ACC112 (cell line): Measurements from ENCODE around the gene GRID1.

Source experiments
- H2AFZ ChIP-seq: fragments of 200-600 bp; sonication (generic); one replicate; pipeline ENCODE4 v1.6.0; 2017; ENCODE audit warnings: antibody characterized with exemption, low read length; ENCODE audit not compliant: unreplicated experiment
- H3K27ac ChIP-seq: fragments of 200-600 bp; sonication (generic); 2 replicates; pipeline ENCODE4 v1.5.1; 2014; ENCODE audit warnings: low read depth, mild to moderate bottlenecking, antibody characterized with exemption, low read length, moderate library complexity
- H3K27me3 ChIP-seq: fragments of 200-600 bp; sonication (generic); 2 replicates; pipeline ENCODE4 v1.6.1; 2014; ENCODE audit warnings: mild to moderate bottlenecking, antibody characterized with exemption, low read length, moderate library complexity, mixed read lengths; ENCODE audit not compliant: insufficient read depth
- H3K36me3 ChIP-seq: fragments of 200-600 bp; sonication (generic); 2 replicates; pipeline ENCODE4 v1.6.1; 2016; ENCODE audit warnings: mild to moderate bottlenecking, antibody characterized with exemption, low read length, moderate library complexity, mixed read lengths; ENCODE audit not compliant: insufficient read depth
- H3K4me1 ChIP-seq: fragments of 200-600 bp; sonication (generic); one replicate; pipeline ENCODE4 v1.6.1; 2016; ENCODE audit warnings: low read length, mixed read lengths; ENCODE audit not compliant: insufficient read depth, unreplicated experiment, control insufficient read depth
- H3K4me3 ChIP-seq: fragments of 200-600 bp; sonication (generic); 2 replicates; pipeline ENCODE4 v1.5.1; 2014; ENCODE audit warnings: mild to moderate bottlenecking, low read depth, low read length
- H3K79me2 ChIP-seq: fragments of 200-600 bp; sonication (generic); one replicate; pipeline ENCODE4 v1.6.0; 2016; ENCODE audit warnings: low read length; ENCODE audit not compliant: control insufficient read depth, unreplicated experiment, insufficient read depth

The GRID1 gene

GRCh38 chr10:86337121-86337601, 29.4 kb downstream of the GRID1 start:
- no peaks in the 10 kb centered on the region for H3K79me2 ChIP-seq
- no peak overlapping the region for H2AFZ ChIP-seq
- H3K4me1 ChIP-seq = no peaks in the 10 kb centered on the region
- peaks cover 22% of the 10 kb centered on the region for H3K27me3 ChIP-seq
- H3K27ac ChIP-seq = no peak overlapping the region
- no peaks in the 10 kb centered on the region for H3K36me3 ChIP-seq
- no peak overlapping the region for H3K4me3 ChIP-seq

GRCh38 chr10:86336341-86336740, 30.3 kb downstream of the GRID1 start:
- Histone ChIP-seq H3K4me3 (no peak overlapping the region), H3K27ac (no peak overlapping the region), H3K4me1 (no peaks in the 10 kb centered on the region), H2AFZ (no peak overlapping the region), H3K27me3 (peaks cover 22% of the 10 kb centered on the region), H3K36me3 (no peaks in the 10 kb centered on the region), H3K79me2 (no peaks in the 10 kb centered on the region)

DNA sequence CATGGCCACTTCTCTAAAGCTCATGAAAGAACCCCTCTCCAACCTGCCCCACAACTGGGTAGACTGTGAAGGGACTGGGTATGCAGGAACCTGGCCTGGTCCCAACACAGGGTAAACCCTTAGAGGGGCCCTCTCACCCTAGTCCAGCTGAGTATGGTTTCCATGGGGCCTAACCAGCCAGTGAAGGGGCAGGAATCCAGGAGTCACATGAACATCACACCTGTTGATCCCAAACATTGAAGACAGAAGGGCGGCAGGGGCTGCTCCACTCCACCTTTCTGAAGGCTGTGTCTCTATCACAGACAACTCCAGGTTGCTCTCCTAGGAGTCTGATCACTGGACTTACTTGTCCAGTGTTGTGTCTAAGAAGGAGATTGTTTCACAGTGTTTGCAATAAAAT, 30.8 kb downstream of the GRID1 start:
- Histone ChIP-seq H3K27me3 (peaks cover 22% of the 10 kb centered on the region), H3K4me3 (no peak overlapping the region), H2AFZ (no peak overlapping the region), H3K36me3 (no peaks in the 10 kb centered on the region), H3K79me2 (no peaks in the 10 kb centered on the region), H3K4me1 (no peaks in the 10 kb centered on the region), H3K27ac (no peak overlapping the region)

GRCh38 chr10:86335257-86335656, 31.3 kb downstream of the GRID1 start:
- Histone ChIP-seq H3K27ac (no peak overlapping the region), H3K4me1 (no peaks in the 10 kb centered on the region), H2AFZ (no peak overlapping the region), H3K4me3 (no peak overlapping the region), H3K36me3 (no peaks in the 10 kb centered on the region), H3K27me3 (peaks cover 22% of the 10 kb centered on the region), H3K79me2 (no peaks in the 10 kb centered on the region)

DNA sequence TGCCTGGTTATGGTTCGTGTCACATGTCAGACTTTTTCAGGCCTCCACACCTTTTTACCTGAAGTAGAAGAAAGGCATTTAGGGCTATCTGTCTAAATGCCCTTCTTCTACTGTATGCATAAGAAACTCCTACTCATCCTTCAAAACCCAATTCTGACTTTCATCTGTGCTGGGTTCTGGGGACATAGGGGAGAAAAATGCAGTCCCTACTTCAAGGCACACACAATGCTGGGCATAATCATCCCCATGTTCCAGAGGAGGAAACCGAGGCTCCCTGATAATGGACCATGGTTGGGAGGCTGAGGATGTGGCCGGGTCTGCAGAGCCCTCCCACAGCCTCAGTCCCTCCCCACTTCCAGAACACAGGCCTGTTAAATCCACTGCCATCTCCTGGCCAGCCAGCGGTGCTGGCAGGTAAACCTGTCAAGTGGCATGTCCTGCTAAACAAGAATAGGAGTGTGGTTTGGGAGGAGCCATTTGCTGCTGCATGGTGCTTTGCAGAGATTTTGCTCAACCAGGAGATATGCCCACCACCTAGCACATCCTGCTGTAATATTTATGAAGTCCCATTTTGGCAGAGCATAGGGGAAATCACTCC, 32.0 kb downstream of the GRID1 start:
- Histone ChIP-seq H3K4me1 (no peaks in the 10 kb centered on the region), H3K36me3 (no peaks in the 10 kb centered on the region), H3K27me3 (peaks cover 22% of the 10 kb centered on the region), H2AFZ (no peak overlapping the region), H3K27ac (no peak overlapping the region), H3K79me2 (no peaks in the 10 kb centered on the region), H3K4me3 (no peak overlapping the region)

DNA sequence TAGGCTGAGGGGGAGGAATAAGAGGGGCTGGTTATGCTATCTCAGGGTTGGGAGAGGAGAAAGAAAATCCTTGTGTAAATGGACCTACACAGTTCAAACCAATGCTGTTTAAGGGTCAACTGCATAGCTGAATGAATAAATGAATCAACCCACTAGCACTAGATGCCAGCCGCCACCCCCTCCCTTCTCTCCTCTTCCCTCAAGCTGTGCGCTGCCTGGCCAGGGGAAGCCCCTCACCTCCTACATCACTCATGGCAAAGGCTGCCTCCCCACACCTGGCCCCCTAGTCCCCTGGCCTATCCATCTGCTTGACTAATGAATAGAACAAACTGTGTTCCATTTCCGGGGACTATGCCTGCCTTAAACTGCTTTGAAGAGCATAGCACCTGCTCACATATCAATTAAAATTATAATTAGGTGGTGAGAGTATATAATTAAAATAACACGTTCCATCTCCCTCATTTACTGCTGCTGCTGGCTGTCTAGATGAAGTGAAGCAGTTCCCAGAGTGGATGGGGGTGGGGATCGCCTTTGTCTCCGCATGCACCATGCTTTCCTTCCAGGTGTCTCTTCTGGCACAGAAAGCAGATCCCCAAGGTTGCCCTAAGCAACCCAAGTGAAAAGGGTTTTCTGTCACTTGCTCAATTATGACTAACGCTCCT, 32.6 kb downstream of the GRID1 start:
- no peak overlapping the region for H2AFZ ChIP-seq
- peaks cover 22% of the 10 kb centered on the region for H3K27me3 ChIP-seq
- H3K36me3 ChIP-seq = no peaks in the 10 kb centered on the region
- H3K27ac ChIP-seq = no peak overlapping the region
- no peak overlapping the region for H3K4me3 ChIP-seq
- H3K4me1 ChIP-seq = no peaks in the 10 kb centered on the region
- no peaks in the 10 kb centered on the region for H3K79me2 ChIP-seq

GRCh38 chr10:86331861-86332260, 34.7 kb downstream of the GRID1 start:
- Histone ChIP-seq H3K27me3 (peaks cover 22% of the 10 kb centered on the region), H2AFZ (no peak overlapping the region), H3K4me3 (no peak overlapping the region), H3K79me2 (no peaks in the 10 kb centered on the region), H3K4me1 (no peaks in the 10 kb centered on the region), H3K36me3 (no peaks in the 10 kb centered on the region), H3K27ac (no peak overlapping the region)

DNA sequence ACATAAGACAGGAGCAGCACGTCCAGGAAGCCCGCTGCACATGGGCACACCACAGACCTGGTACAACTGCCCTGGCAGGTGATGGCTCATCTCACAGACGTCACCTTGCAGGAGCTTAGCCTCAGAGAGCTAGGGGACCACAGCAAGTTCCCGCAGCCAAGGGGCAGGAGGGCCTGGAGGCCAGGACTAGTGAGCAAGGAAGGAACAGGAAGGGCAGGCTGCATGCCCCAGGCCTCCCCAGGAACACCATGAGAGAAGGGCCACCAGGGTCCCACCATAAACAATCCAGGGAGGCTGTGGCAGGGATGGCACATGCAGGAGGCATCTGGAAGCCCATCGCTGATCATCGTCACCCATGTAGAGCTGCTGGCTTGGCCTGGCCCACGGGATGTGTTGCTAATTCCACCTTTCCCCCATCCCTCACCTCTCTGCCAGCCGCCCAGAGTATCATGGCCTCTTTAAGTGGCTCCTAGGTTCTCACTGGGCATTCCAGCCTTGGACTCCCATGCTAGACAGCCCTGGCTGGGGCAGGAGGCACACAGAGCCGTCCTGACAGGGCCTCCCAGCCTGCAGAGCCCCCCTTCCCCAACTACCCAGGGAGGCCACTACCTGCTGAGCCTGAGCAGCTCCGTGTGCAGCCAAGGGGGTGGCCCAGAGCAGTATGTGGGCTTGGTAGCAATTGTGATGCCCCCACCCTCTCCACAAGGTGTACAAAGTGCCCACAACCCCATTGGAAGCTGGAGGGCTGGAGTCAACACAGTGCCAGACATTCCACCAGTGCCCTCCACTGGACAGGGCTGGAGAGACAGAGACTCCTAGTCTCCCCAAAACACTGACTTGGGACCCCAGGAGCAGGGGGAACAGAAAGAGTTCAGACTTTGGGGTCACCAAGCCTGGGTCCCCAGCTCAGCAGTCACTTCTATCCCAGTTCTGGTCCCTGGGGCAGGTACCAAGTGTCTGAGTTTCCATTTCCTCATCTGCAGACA, 35.5 kb downstream of the GRID1 start:
- H2AFZ ChIP-seq = no peak overlapping the region
- H3K4me1 ChIP-seq = no peaks in the 10 kb centered on the region
- H3K36me3 ChIP-seq = no peaks in the 10 kb centered on the region
- no peak overlapping the region for H3K27ac ChIP-seq
- no peaks in the 10 kb centered on the region for H3K79me2 ChIP-seq
- peaks cover 22% of the 10 kb centered on the region for H3K27me3 ChIP-seq
- no peak overlapping the region for H3K4me3 ChIP-seq

DNA sequence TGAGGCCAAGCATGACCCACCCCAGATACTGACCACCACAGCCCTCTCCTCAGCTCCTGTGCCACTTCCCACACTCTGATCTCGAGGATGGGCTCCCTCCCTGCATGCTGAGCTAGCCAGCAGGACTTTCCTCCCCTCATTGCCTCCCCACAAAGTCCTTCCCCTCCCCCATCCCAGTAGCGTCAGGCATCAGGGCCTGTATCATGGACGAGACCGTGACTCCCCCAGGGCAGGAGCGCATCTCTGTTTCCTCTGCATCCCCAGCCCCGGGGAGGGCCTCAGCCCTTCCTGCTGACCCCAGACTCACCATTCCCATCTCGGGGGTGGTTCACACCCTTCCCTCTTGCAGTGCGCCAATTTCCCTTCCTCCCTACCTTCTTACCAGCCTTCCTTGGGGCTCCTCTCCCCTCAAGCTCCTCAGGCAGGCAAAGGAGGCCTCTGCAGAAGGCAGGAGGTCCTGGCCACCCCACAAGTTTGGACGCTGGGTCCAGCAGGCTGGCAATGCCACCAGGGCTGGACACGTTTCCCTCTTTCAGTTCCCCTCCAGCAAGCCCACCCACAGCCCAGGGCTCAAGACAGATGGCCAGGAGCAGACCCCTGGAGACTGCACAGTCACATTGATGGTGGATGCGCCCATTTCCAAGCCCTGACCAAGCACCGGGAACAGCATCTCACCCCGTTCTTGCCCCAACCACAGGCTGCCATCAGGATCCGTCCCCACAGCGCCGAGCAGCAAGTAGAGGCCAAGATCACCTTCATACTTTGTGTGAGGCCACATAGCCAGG, 36.5 kb downstream of the GRID1 start:
- Histone ChIP-seq H3K27ac (no peak overlapping the region), H3K4me1 (no peaks in the 10 kb centered on the region), H2AFZ (no peak overlapping the region), H3K36me3 (no peaks in the 10 kb centered on the region), H3K79me2 (no peaks in the 10 kb centered on the region), H3K27me3 (peaks cover 22% of the 10 kb centered on the region), H3K4me3 (no peak overlapping the region)

DNA sequence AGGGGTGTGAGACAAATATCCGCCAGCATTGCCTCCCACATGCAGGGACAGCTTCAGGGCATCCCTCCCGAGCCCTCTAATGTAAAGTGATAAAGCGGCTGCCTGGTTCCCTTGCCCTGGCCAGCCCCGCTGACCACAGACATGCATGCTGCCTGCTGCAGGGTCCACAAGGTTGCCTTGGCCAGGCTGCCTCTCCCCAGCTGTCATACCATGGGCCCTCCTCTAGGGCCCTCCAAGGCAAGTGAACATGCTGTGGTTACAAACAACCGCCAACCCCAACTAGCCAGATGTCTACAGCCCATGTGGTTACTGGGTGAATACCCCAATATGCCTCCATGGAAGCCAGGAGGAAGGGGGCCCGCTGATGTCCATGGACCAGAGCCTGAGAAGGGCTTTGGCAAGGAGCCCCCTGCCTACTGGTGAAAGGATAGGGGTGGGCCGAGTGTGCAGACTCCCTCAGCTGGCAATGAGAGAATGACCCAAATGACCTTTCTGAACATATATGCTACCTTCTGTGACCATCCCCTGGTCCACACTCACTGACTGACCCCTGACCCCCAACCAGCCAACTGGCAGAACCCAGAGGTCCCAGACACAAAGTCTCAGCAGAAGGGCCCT, 37.4 kb downstream of the GRID1 start:
- no peaks in the 10 kb centered on the region for H3K4me1 ChIP-seq
- no peaks in the 10 kb centered on the region for H3K36me3 ChIP-seq
- no peak overlapping the region for H3K4me3 ChIP-seq
- peaks cover 13% of the 10 kb centered on the region for H3K27me3 ChIP-seq
- no peak overlapping the region for H3K27ac ChIP-seq
- no peak overlapping the region for H2AFZ ChIP-seq
- H3K79me2 ChIP-seq = no peaks in the 10 kb centered on the region
